H9 (cell line): ENCODE data around the gene HRH1. TPM values are rescaled to one million over a fixed set of nuclear protein-coding genes. Genes with fewer than 3 reads are reported as not detected.

Source experiments
- DNase-seq: peaks from one replicate; pipeline ENCODE4 v3.0.0-alpha.2; 2017
- H2AFZ ChIP-seq: one replicate; pipeline ENCODE4 v1.6.1; 2013; ENCODE audit warnings: mild to moderate bottlenecking, low read length, control low read depth, moderate library complexity
- H2AK5ac ChIP-seq: 2 replicates; pipeline ENCODE4 v1.6.1; 2013; ENCODE audit warnings: low read length, control low read depth, mixed read lengths; ENCODE audit not compliant: insufficient read length
- H2BK120ac ChIP-seq: one replicate; pipeline ENCODE4 v1.6.1; 2013; ENCODE audit warnings: low read depth, mild to moderate bottlenecking, low read length, control low read depth, inconsistent platforms; ENCODE audit not compliant: poor library complexity, severe bottlenecking
- H2BK12ac ChIP-seq: 2 replicates; pipeline ENCODE4 v1.6.1; 2013; ENCODE audit warnings: low read length, control low read depth, mixed read lengths, low read depth; ENCODE audit not compliant: insufficient read length
- H2BK15ac ChIP-seq: 2 replicates; pipeline ENCODE4 v1.6.1; 2013; ENCODE audit warnings: low read depth, low read length, control low read depth
- H2BK20ac ChIP-seq: one replicate; pipeline ENCODE4 v1.6.1; 2013; ENCODE audit warnings: low read depth, mild to moderate bottlenecking, low read length, control low read depth, inconsistent platforms; ENCODE audit not compliant: poor library complexity, severe bottlenecking
- H2BK5ac ChIP-seq: 2 replicates; pipeline ENCODE4 v1.6.1; 2013; ENCODE audit warnings: low read length, control low read depth, mixed read lengths; ENCODE audit not compliant: insufficient read length
- H3K14ac ChIP-seq: 2 replicates; pipeline ENCODE4 v1.6.1; 2013; ENCODE audit warnings: low read length, control low read depth; ENCODE audit not compliant: insufficient read depth
- H3K18ac ChIP-seq: 2 replicates; pipeline ENCODE4 v1.6.1; 2013; ENCODE audit warnings: low read depth, mild to moderate bottlenecking, mixed read lengths, low read length, control low read depth; ENCODE audit not compliant: insufficient read length
- H3K23ac ChIP-seq: 2 replicates; pipeline ENCODE4 v1.6.1; 2013; ENCODE audit warnings: low read length, control low read depth, mixed read lengths, low read depth; ENCODE audit not compliant: insufficient read length
- H3K23me2 ChIP-seq: 2 replicates; pipeline ENCODE4 v1.6.1; 2013; ENCODE audit warnings: low read depth, mild to moderate bottlenecking, mixed read lengths, low read length, control low read depth; ENCODE audit not compliant: insufficient read length, poor library complexity, severe bottlenecking
- H3K27ac ChIP-seq: 2 replicates; pipeline ENCODE4 v1.5.1; 2013; ENCODE audit warnings: low read length, control low read depth, mixed read lengths, low read depth; ENCODE audit not compliant: insufficient read length
- H3K27me3 ChIP-seq: 2 replicates; pipeline ENCODE4 v1.6.1; 2013; ENCODE audit warnings: low read length, control low read depth, inconsistent platforms; ENCODE audit not compliant: insufficient read depth
- H3K4ac ChIP-seq: 2 replicates; pipeline ENCODE4 v1.6.1; 2013; ENCODE audit warnings: low read depth, mild to moderate bottlenecking, control low read depth, inconsistent platforms, low read length, moderate library complexity
- H3K4me1 ChIP-seq: 2 replicates; pipeline ENCODE4 v1.6.1; 2013; ENCODE audit warnings: low read length, control low read depth, inconsistent platforms; ENCODE audit not compliant: insufficient read depth
- H3K4me2 ChIP-seq: 2 replicates; pipeline ENCODE4 v1.6.1; 2013; ENCODE audit warnings: low read length, control low read depth, mixed read lengths; ENCODE audit not compliant: insufficient read length, insufficient read depth
- H3K56ac ChIP-seq: 2 replicates; pipeline ENCODE4 v1.6.1; 2013; ENCODE audit warnings: low read depth, mild to moderate bottlenecking, mixed read lengths, low read length, control low read depth; ENCODE audit not compliant: insufficient read length
- H3K79me1 ChIP-seq: 2 replicates; pipeline ENCODE4 v1.6.1; 2013; ENCODE audit warnings: low read depth, mild to moderate bottlenecking, moderate library complexity, low read length, control low read depth, inconsistent platforms; ENCODE audit not compliant: insufficient read depth, poor library complexity, severe bottlenecking
- H3K79me2 ChIP-seq: 2 replicates; pipeline ENCODE4 v1.6.1; 2013; ENCODE audit warnings: low read length, control low read depth, inconsistent platforms; ENCODE audit not compliant: insufficient read depth
- H3K9ac ChIP-seq: 2 replicates; pipeline ENCODE4 v1.6.1; 2013; ENCODE audit warnings: low read length, control low read depth, mixed read lengths; ENCODE audit not compliant: insufficient read length; ENCODE audit errors: extremely low read depth
- H3K9me3 ChIP-seq: one replicate; pipeline ENCODE4 v1.6.1; 2013; ENCODE audit warnings: low read depth, low read length, inconsistent platforms; ENCODE audit not compliant: control insufficient read depth
- H3T11ph ChIP-seq: one replicate; pipeline ENCODE4 v1.6.1; 2013; ENCODE audit warnings: mild to moderate bottlenecking, low read length, control low read depth, inconsistent platforms
- H4K20me1 ChIP-seq: one replicate; pipeline ENCODE4 v1.6.1; 2013; ENCODE audit not compliant: control insufficient read depth, insufficient read length, insufficient read depth
- H4K5ac ChIP-seq: 2 replicates; pipeline ENCODE4 v1.6.1; 2013; ENCODE audit warnings: low read depth, mild to moderate bottlenecking, mixed read lengths, low read length, control low read depth; ENCODE audit not compliant: insufficient read length
- H4K8ac ChIP-seq: replicated peaks from 2 replicates; pipeline ENCODE4 v1.6.1; 2013; ENCODE audit warnings: low read length, control low read depth, mixed read lengths, low read depth; ENCODE audit not compliant: insufficient read length
- H4K91ac ChIP-seq: 2 replicates; pipeline ENCODE4 v1.6.1; 2013; ENCODE audit warnings: low read depth, mild to moderate bottlenecking, moderate library complexity, mixed read lengths, low read length, control low read depth; ENCODE audit not compliant: insufficient read length
- H3K27ac Mint-ChIP-seq, 3 experiments: 2 replicates in 2 of 3; 3 replicates in 1 of 3; pipeline ENCODE4 v1.8.0; 2020 to 2021; ENCODE audit warnings: mixed read lengths in 3 of 3, mild to moderate bottlenecking in 1 of 3, moderate library complexity in 1 of 3
- H3K27me3 Mint-ChIP-seq: 2 replicates; pipeline ENCODE4 v1.8.0; 2021; ENCODE audit warnings: low read depth, mild to moderate bottlenecking, moderate library complexity, mixed read lengths
- H3K36me3 Mint-ChIP-seq, 3 experiments: 2 replicates in 2 of 3; 3 replicates in 1 of 3; pipeline ENCODE4 v1.8.0; 2020 to 2021; ENCODE audit warnings: low read depth in 3 of 3, mixed read lengths in 3 of 3; ENCODE audit not compliant: insufficient read depth in 1 of 3
- H3K4me1 Mint-ChIP-seq, 2 experiments: 2 replicates each; pipeline ENCODE4 v1.8.0; 2020; ENCODE audit warnings: mixed read lengths in 2 of 2
- H3K4me3 Mint-ChIP-seq, 2 experiments: 2 replicates in 1 of 2; 3 replicates in 1 of 2; pipeline ENCODE4 v1.8.0; 2020 to 2021; ENCODE audit warnings: mild to moderate bottlenecking in 2 of 2, mixed read lengths in 2 of 2, moderate library complexity in 1 of 2
- H3K9me3 Mint-ChIP-seq, 2 experiments: 2 replicates in 1 of 2; 3 replicates in 1 of 2; pipeline ENCODE4 v1.8.0; 2020; ENCODE audit warnings: mild to moderate bottlenecking in 2 of 2, mixed read lengths in 2 of 2, moderate library complexity in 1 of 2
- CTCF ChIP-seq: fragments of 200-600 bp; sonication (generic); conservative IDR thresholded peaks from 3 replicates; pipeline ENCODE4 v1.8.0; 2021; ENCODE audit warnings: antibody characterized with exemption, mild to moderate bottlenecking
- WGBS: extraction: QIAGEN DNeasy Blood & Tissue Kit; methylation state at CpG from one replicate; pipeline ENCODE4 v1.1.7; 2013; ENCODE audit warnings: missing lambda C conversion rate, low lambda C conversion rate, mixed read lengths; ENCODE audit not compliant: insufficient read length; ENCODE audit errors: extremely low coverage; 5-methylcytosine and 5-hydroxymethylcytosine counted together
- total RNA-seq: library from RNA; stranded (reverse); gene quantifications from 2 replicates; pipeline ENCODE4 v1.2.1, GENCODE V29; 2021

The HRH1 gene
- total RNA-seq, 1 experiment from 2014 or later = 0.74 TPM

- no peak overlapping the region for H3K9ac ChIP-seq
- H4K91ac ChIP-seq = no peak overlapping the region
- Mint-ChIP-seq H3K27me3 (peaks cover 14% of the 10 kb centered on the region), H3K9me3 (no peaks in the 10 kb centered on the region; a peak in 1 of 5 replicates), H3K4me1 (peaks cover 27 to 28% of the 10 kb centered on the region in 2 experiments), H3K4me3 (no peak overlapping the region), H3K36me3 (no peaks in the 10 kb centered on the region; a peak in 1 of 7 replicates), H3K27ac (no peak overlapping the region)
- H2BK120ac ChIP-seq = no peak overlapping the region
- no peaks in the 10 kb centered on the region for H3K79me2 ChIP-seq
- H3K4me2 ChIP-seq = peak overlapping the region; percentile 13
- no peak overlapping the region for H3K23ac ChIP-seq
- H3K14ac ChIP-seq = no peak overlapping the region
- no peak overlapping the region for H4K5ac ChIP-seq
- no peaks in the 10 kb centered on the region for H3K27me3 ChIP-seq
- H3K9me3 ChIP-seq = no peaks in the 10 kb centered on the region
- no peaks in the 10 kb centered on the region for H4K20me1 ChIP-seq
- no peak overlapping the region for H3K18ac ChIP-seq
- no peak overlapping the region for H2AK5ac ChIP-seq
- H2BK20ac ChIP-seq = no peak overlapping the region
- H2BK15ac ChIP-seq = no peak overlapping the region
- H3K4me1 ChIP-seq = peaks cover 2% of the 10 kb centered on the region
- no peak overlapping the region for H2BK5ac ChIP-seq
- no peak for DNase-seq
- WGBS = no CpG with 5 or more reads among the region's 4 CpGs
- H3K27ac ChIP-seq = no peak overlapping the region
- no peak overlapping the region for H4K8ac ChIP-seq
- no peak overlapping the region for H3K56ac ChIP-seq
- H2AFZ ChIP-seq = no peak overlapping the region
- H3K4ac ChIP-seq = no peak overlapping the region
- TF ChIP-seq CTCF = no peak
- H3T11ph ChIP-seq = no peak overlapping the region
- H3K79me1 ChIP-seq = no peaks in the 10 kb centered on the region
- H3K23me2 ChIP-seq = no peaks in the 10 kb centered on the region
- no peak overlapping the region for H2BK12ac ChIP-seq
These were observed 44.2 kb downstream of the HRH1 start for GRCh38 chr3:11198495-11198894.
